Liver (tissue), 9 donors: ENCODE measurements around the gene ZNF593. TPM values are rescaled to one million over a fixed set of nuclear protein-coding genes. Genes with fewer than 3 reads are reported as not detected.

ENCODE experiments used
- DNase-seq: peaks from one replicate; pipeline ENCODE4 v3.0.0-alpha.2; 2017; ENCODE audit warnings: low spot score
- H3K27ac ChIP-seq, 2 donors: one replicate each; pipeline ENCODE4 v1.7.0; 2013; ENCODE audit warnings: inconsistent platforms in 2 of 2, low read length in 2 of 2, control low read depth in 1 of 2, low read depth in 1 of 2, mild to moderate bottlenecking in 1 of 2
- H3K27me3 ChIP-seq, 4 donors: one replicate each; pipeline versions ENCODE4 v1.6.1 to v1.7.0; 2013; ENCODE audit warnings: low read length in 3 of 4, inconsistent platforms in 1 of 4, mild to moderate bottlenecking in 1 of 4, moderate library complexity in 1 of 4; ENCODE audit not compliant: control insufficient read depth in 4 of 4, insufficient read depth in 4 of 4
- H3K36me3 ChIP-seq, 4 donors: one replicate each; pipeline versions ENCODE4 v1.6.1 to v1.7.0; 2013; ENCODE audit warnings: low read length in 3 of 4, mild to moderate bottlenecking in 3 of 4, low read depth in 1 of 4, moderate library complexity in 1 of 4; ENCODE audit not compliant: control insufficient read depth in 4 of 4, insufficient read depth in 3 of 4
- H3K4me1 ChIP-seq, 4 donors: one replicate each; pipeline versions ENCODE4 v1.6.1 to v1.7.0; 2013; ENCODE audit warnings: low read length in 3 of 4, mild to moderate bottlenecking in 3 of 4, moderate library complexity in 1 of 4; ENCODE audit not compliant: control insufficient read depth in 4 of 4, insufficient read depth in 4 of 4
- H3K4me3 ChIP-seq, 3 donors: one replicate each; pipeline versions ENCODE4 v1.6.1 to v1.7.0; 2013; ENCODE audit warnings: low read length in 3 of 3, control low read depth in 1 of 3, low read depth in 1 of 3, mild to moderate bottlenecking in 1 of 3
- H3K9ac ChIP-seq, 2 donors: one replicate each; pipeline ENCODE4 v1.7.0; 2013; ENCODE audit warnings: low read length in 2 of 2, mild to moderate bottlenecking in 2 of 2, moderate library complexity in 2 of 2, control low read depth in 1 of 2, low read depth in 1 of 2
- H3K9me3 ChIP-seq, 4 donors: one replicate each; pipeline versions ENCODE4 v1.6.1 to v1.7.0; 2013; ENCODE audit warnings: low read length in 3 of 4; ENCODE audit not compliant: control insufficient read depth in 4 of 4
- ATF3 ChIP-seq: IDR thresholded peaks from 2 replicates; pipeline ENCODE4 v1.6.1; 2016; ENCODE audit warnings: antibody characterized with exemption
- EGR1 ChIP-seq, 2 donors: IDR thresholded peaks; 2 replicates each; pipeline ENCODE4 v1.6.1; 2016 to 2018; ENCODE audit warnings: antibody characterized with exemption in 2 of 2, low read depth in 2 of 2
- FOXA1 ChIP-seq: IDR thresholded peaks from 2 replicates; pipeline ENCODE4 v1.6.1; 2016; ENCODE audit warnings: antibody characterized with exemption
- FOXA2 ChIP-seq: IDR thresholded peaks from 2 replicates; pipeline ENCODE4 v1.6.1; 2016; ENCODE audit warnings: antibody characterized with exemption
- GABPA ChIP-seq, 2 donors: IDR thresholded peaks in 1 of 2; conservative IDR thresholded peaks in 1 of 2; 2 replicates each; pipeline ENCODE4 v1.6.1; 2016; ENCODE audit warnings: antibody characterized with exemption in 2 of 2, mild to moderate bottlenecking in 1 of 2, moderate library complexity in 1 of 2
- HNF4A ChIP-seq, 2 donors: conservative IDR thresholded peaks; 2 replicates each; pipeline ENCODE4 v1.6.1; 2016; ENCODE audit warnings: antibody characterized with exemption in 2 of 2, mild to moderate bottlenecking in 2 of 2
- HNF4G ChIP-seq: IDR thresholded peaks from 2 replicates; pipeline ENCODE4 v1.6.1; 2016; ENCODE audit warnings: antibody characterized with exemption
- JUND ChIP-seq, 2 donors: IDR thresholded peaks; 2 replicates each; pipeline ENCODE4 v1.6.1; 2016; ENCODE audit warnings: antibody characterized with exemption in 2 of 2
- NR2F2 ChIP-seq: IDR thresholded peaks from 2 replicates; pipeline ENCODE4 v1.6.1; 2016; ENCODE audit warnings: antibody characterized with exemption
- RAD21 ChIP-seq, 2 donors: IDR thresholded peaks; 2 replicates each; pipeline ENCODE4 v1.6.1; 2016; ENCODE audit warnings: antibody characterized with exemption in 2 of 2, mild to moderate bottlenecking in 2 of 2
- RXRA ChIP-seq, 2 donors: IDR thresholded peaks; 2 replicates each; pipeline ENCODE4 v1.6.1; 2017 to 2018; ENCODE audit warnings: antibody characterized with exemption in 2 of 2, mild to moderate bottlenecking in 1 of 2
- TAF1 ChIP-seq: conservative IDR thresholded peaks from 2 replicates; pipeline ENCODE4 v1.6.1; 2016; ENCODE audit warnings: antibody characterized with exemption, mild to moderate bottlenecking
- YY1 ChIP-seq: IDR thresholded peaks from 2 replicates; pipeline ENCODE4 v1.6.1; 2016; ENCODE audit warnings: antibody characterized with exemption, mild to moderate bottlenecking
- WGBS: extraction: QIAGEN DNeasy Blood & Tissue Kit; methylation state at CpG from one replicate; pipeline ENCODE4 v1.1.7; 2013; 5-methylcytosine and 5-hydroxymethylcytosine counted together
- polyA plus RNA-seq, 2 donors: library from polyadenylated mRNA; stranded (reverse) in 1 of 2; unstranded in 1 of 2; fragments of 200-250 nt in 1 of 2; fragments of >200 nt in 1 of 2; fragmentation: Nextera tagmentation in 1 of 2; extraction: Ambion mirVana in 1 of 2; gene quantifications; one replicate each; pipeline versions ENCODE4 v1.2.1 to v1.2.3, GENCODE V29; 2013 to 2015
- total RNA-seq, 2 donors: library from RNA; depleted of rRNA; stranded (reverse); fragments of >200 nt; gene quantifications; one replicate each; pipeline ENCODE4 v1.2.3, GENCODE V29; 2014
- TF ChIP-seq, protein P1 (sequence below): IDR thresholded peaks from 2 replicates; pipeline ENCODE4 v1.6.1; 2016; ENCODE audit warnings: antibody characterized with exemption
- TF ChIP-seq, protein P2 (sequence below): IDR thresholded peaks from 2 replicates; pipeline ENCODE4 v1.6.1; 2016; ENCODE audit warnings: antibody characterized with exemption
- TF ChIP-seq, protein P3 (sequence below): fragments of 150-350 bp; IDR thresholded peaks from 2 replicates; pipeline ENCODE4 v1.5.1; 2017; ENCODE audit warnings: improper control_type of control experiment, low read depth, low read length; ENCODE audit not compliant: missing input control
- donor health status: healthy.
- donor health status: healthy.
- donor health status: healthy.
- donor health status: healthy.
- donor health status: healthy.

ZNF593 gene
- total and polyA plus RNA-seq, 4 donors, result 5.7 to 81.4 (median 30.2) TPM

GRCh38 chr1:26210147-26210870, 40.6 kb downstream of the ZNF593 start:
- WGBS, result 88% methylated on average over 5 of the region's 5 CpGs
- no peak for DNase-seq

DNA sequence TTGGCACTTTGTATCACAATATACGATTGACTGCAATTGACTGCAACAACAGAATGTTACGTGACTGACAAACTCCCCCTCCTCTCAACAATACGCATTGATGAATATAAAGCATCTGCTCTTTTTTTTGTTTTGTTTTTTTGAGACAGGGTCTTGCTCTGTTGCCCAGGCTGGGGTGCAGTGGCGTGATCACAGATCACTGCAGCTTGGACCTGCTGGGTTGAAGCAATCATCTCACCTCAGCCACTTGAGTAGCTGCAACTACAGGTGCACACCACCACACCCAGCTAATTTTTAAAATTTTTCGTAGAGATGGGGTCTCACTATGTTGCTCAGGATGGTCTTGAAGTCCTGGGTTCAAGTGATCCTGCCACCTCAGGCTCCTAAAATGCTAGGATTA, 43.0 kb downstream of the ZNF593 start:
- Histone ChIP-seq H3K36me3 (no peaks in the 10 kb centered on the region), H3K4me3 (no peak overlapping the region), H3K4me1 (no peaks in the 10 kb centered on the region), H3K27me3 (no peaks in the 10 kb centered on the region), H3K27ac (no peak overlapping the region), H3K9ac (no peak overlapping the region), H3K9me3 (no peaks in the 10 kb centered on the region)
- WGBS, result 88% methylated on average over 5 of the region's 5 CpGs
- TF ChIP-seq RAD21 (IDR thresholded peaks at IDR 0.05) (no peak), TAF1 (no peak), YY1 (no peak), HNF4A (conservative IDR thresholded peaks at IDR 0.05) (no peak), GABPA (IDR thresholded peaks at IDR 0.05 in 1 of 2, conservative IDR thresholded peaks at IDR 0.05 in 1 of 2) (no peak), FOXA2 (no peak)
- no peak for DNase-seq

More at GRCh38 chr1:26210147-26210870, 40.6 kb downstream of the ZNF593 start:
- TF ChIP-seq TAF1 (no peak), GABPA (IDR thresholded peaks at IDR 0.05 in 1 of 2, conservative IDR thresholded peaks at IDR 0.05 in 1 of 2) (no peak), RAD21 (IDR thresholded peaks at IDR 0.05) (no peak), FOXA1 (no peak), ATF3 (no peak), RXRA (IDR thresholded peaks at IDR 0.05) (no peak)
- TF ChIP-seq, protein P1, sequence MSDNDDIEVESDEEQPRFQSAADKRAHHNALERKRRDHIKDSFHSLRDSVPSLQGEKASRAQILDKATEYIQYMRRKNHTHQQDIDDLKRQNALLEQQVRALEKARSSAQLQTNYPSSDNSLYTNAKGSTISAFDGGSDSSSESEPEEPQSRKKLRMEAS, result no peak
- Histone ChIP-seq H3K9me3 (no peaks in the 10 kb centered on the region), H3K27ac (no peak overlapping the region), H3K4me1 (no peaks in the 10 kb centered on the region), H3K36me3 (no peaks in the 10 kb centered on the region), H3K4me3 (no peak overlapping the region), H3K27me3 (no peaks in the 10 kb centered on the region), H3K9ac (no peak overlapping the region)

GRCh38 chr1:26213335-26213905, 43.7 kb downstream of the ZNF593 start:
- H3K9me3 ChIP-seq, result no peaks in the 10 kb centered on the region
- no peak for DNase-seq
- no peak overlapping the region for H3K27ac ChIP-seq
- TF ChIP-seq EGR1 (IDR thresholded peaks at IDR 0.05; ENCODE audit: low read depth in 2 of 2) (no peak), GABPA (IDR thresholded peaks at IDR 0.05 in 1 of 2, conservative IDR thresholded peaks at IDR 0.05 in 1 of 2) (no peak), FOXA2 (no peak), JUND (IDR thresholded peaks at IDR 0.05) (no peak), NR2F2 (no peak), RAD21 (IDR thresholded peaks at IDR 0.05) (no peak), HNF4A (conservative IDR thresholded peaks at IDR 0.05) (no peak), HNF4G (no peak), ATF3 (no peak), TAF1 (no peak)
- TF ChIP-seq, protein P1, result no peak
- TF ChIP-seq, protein P2, sequence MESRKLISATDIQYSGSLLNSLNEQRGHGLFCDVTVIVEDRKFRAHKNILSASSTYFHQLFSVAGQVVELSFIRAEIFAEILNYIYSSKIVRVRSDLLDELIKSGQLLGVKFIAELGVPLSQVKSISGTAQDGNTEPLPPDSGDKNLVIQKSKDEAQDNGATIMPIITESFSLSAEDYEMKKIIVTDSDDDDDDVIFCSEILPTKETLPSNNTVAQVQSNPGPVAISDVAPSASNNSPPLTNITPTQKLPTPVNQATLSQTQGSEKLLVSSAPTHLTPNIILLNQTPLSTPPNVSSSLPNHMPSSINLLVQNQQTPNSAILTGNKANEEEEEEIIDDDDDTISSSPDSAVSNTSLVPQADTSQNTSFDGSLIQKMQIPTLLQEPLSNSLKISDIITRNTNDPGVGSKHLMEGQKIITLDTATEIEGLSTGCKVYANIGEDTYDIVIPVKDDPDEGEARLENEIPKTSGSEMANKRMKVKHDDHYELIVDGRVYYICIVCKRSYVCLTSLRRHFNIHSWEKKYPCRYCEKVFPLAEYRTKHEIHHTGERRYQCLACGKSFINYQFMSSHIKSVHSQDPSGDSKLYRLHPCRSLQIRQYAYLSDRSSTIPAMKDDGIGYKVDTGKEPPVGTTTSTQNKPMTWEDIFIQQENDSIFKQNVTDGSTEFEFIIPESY, result no peak
- TF ChIP-seq, protein P3, sequence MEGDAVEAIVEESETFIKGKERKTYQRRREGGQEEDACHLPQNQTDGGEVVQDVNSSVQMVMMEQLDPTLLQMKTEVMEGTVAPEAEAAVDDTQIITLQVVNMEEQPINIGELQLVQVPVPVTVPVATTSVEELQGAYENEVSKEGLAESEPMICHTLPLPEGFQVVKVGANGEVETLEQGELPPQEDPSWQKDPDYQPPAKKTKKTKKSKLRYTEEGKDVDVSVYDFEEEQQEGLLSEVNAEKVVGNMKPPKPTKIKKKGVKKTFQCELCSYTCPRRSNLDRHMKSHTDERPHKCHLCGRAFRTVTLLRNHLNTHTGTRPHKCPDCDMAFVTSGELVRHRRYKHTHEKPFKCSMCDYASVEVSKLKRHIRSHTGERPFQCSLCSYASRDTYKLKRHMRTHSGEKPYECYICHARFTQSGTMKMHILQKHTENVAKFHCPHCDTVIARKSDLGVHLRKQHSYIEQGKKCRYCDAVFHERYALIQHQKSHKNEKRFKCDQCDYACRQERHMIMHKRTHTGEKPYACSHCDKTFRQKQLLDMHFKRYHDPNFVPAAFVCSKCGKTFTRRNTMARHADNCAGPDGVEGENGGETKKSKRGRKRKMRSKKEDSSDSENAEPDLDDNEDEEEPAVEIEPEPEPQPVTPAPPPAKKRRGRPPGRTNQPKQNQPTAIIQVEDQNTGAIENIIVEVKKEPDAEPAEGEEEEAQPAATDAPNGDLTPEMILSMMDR, result no peak
- no peaks in the 10 kb centered on the region for H3K36me3 ChIP-seq
- H3K27me3 ChIP-seq, result no peaks in the 10 kb centered on the region
- no peak overlapping the region for H3K9ac ChIP-seq
- WGBS, result 91% methylated on average over 6 of the region's 6 CpGs
- no peak overlapping the region for H3K4me3 ChIP-seq
- H3K4me1 ChIP-seq, result no peaks in the 10 kb centered on the region
